ENCODE results near the gene PRR19. TPM values are rescaled to one million over a fixed set of nuclear protein-coding genes. Genes with fewer than 3 reads are reported as not detected.
A peak's percentile ranks its signal among the peaks of the same experiment; 100 is the strongest.
"Not testable (repeated sequence)": the region's sequence is repeated elsewhere in the genome, so short reads cannot be mapped to it uniquely, and the experiment has no call there.

PRR19 gene
- under 1 TPM; 0.26 to 0.67 (median 0.34) TPM for polyA plus RNA-seq

GRCh38 chr19:42301646-42302203 is at the start of gene PRR19:
Gene PRR19, plus strand, starts transcription at chr19:42302132. Its CDS starts 7,453 bp downstream, at chr19:42309585.
- no peak within 1 kb of the TSS for H3K27ac ChIP-seq (ENCODE audit: low read depth, low read length)
- WGBS, 3 donors = 5 to 9% (median 8%) methylated on average over 20 to 21 of the region's 21 CpGs

GRCh38 chr19:42252365-42253244 is 49.3 kb upstream of the PRR19 start:
- peak overlapping the region; percentile 79 for H3K27ac ChIP-seq (ENCODE audit: low read depth, low read length)
- 3 to 10% (median 7%) methylated on average over 26 to 27 of the region's 27 CpGs for WGBS, 3 donors

- H3K27ac ChIP-seq (ENCODE audit: low read depth, low read length) = peak overlapping the region; percentile 91
- 0 to 1% (median 0%) methylated on average over 26 to 59 of the region's 71 CpGs for WGBS, 3 donors
Observed at GRCh38 chr19:42253245-42254088, 48.5 kb upstream of the PRR19 start.

GRCh38 chr19:42254089-42254849 is 47.7 kb upstream of the PRR19 start:
- 0% methylated on average over 55 to 70 of the region's 70 CpGs for WGBS, 3 donors
- peak overlapping the region; percentile 91 for H3K27ac ChIP-seq (ENCODE audit: low read depth, low read length)

GRCh38 chr19:42254850-42255765 is 46.8 kb upstream of the PRR19 start, which contains the start of gene ERF:
Gene ERF, minus strand, starts transcription at chr19:42255128. Its CDS starts 129 bp downstream, at chr19:42254999.
- 0 to 1% (median 0%) methylated on average over 43 to 75 of the region's 75 CpGs for whole genome bisulfite sequencing, 3 donors
- H3K27ac ChIP-seq (ENCODE audit: low read depth, low read length) = peak within 1 kb of the TSS; percentile 91

GRCh38 chr19:42255766-42256745 is 45.9 kb upstream of the PRR19 start:
- no peak overlapping the region for H3K27ac ChIP-seq (ENCODE audit: low read depth, low read length)
- 8 to 11% (median 8%) methylated on average over 38 of the region's 38 CpGs for WGBS, 3 donors

- not testable (repeated sequence) for H3K27ac ChIP-seq (ENCODE audit: low read depth, low read length)
- 73 to 96% (median 85%) methylated on average over 3 of the region's 3 CpGs for WGBS, 3 donors
Observed at GRCh38 chr19:42257842-42258241, 44.1 kb upstream of the PRR19 start.

GRCh38 chr19:42261763-42262162 is 40.2 kb upstream of the PRR19 start:
- WGBS, 3 donors = 92 to 97% (median 92%) methylated on average over 3 of the region's 3 CpGs

GRCh38 chr19:42266105-42266504 is 35.8 kb upstream of the PRR19 start:
- 91 to 93% (median 92%) methylated on average over 4 of the region's 4 CpGs for WGBS, 3 donors
- H3K27ac ChIP-seq (ENCODE audit: low read depth, low read length) = not testable (repeated sequence)

More at GRCh38 chr19:42261763-42262162, 40.2 kb upstream of the PRR19 start:
- H3K27ac ChIP-seq (ENCODE audit: low read depth, low read length) = no peak overlapping the region

- H3K27ac ChIP-seq (ENCODE audit: low read depth, low read length) = not testable (repeated sequence)
- 92 to 95% (median 93%) methylated on average over 22 to 25 of the region's 25 CpGs for WGBS, 3 donors
Observed at GRCh38 chr19:42266928-42267603, 34.9 kb upstream of the PRR19 start.

GRCh38 chr19:42267644-42268141 is 34.2 kb upstream of the PRR19 start:
- WGBS, 3 donors = 6 to 9% (median 8%) methylated on average over 13 of the region's 13 CpGs
- no peak overlapping the region for H3K27ac ChIP-seq (ENCODE audit: low read depth, low read length)

- 0 to 1% (median 0%) methylated on average over 45 to 46 of the region's 46 CpGs for WGBS, 3 donors
Observed at GRCh38 chr19:42268142-42268703, 33.7 kb upstream of the PRR19 start.

GRCh38 chr19:42268704-42269477 is 33.0 kb upstream of the PRR19 start, which contains the start of gene CIC:
Gene CIC, plus strand, starts transcription at chr19:42269252. Its CDS starts 2,532 bp downstream, at chr19:42271784.
- peak within 1 kb of the TSS; percentile 75 for H3K27ac ChIP-seq (ENCODE audit: low read depth, low read length)
- WGBS, 3 donors = 0 to 1% (median 0%) methylated on average over 42 to 52 of the region's 52 CpGs

More at GRCh38 chr19:42268142-42268703, 33.7 kb upstream of the PRR19 start:
- peak overlapping the region; percentile 75 for H3K27ac ChIP-seq (ENCODE audit: low read depth, low read length)

Measured in adipose tissue (tissue), 3 donors.